H1 (cell line): ENCODE data around the gene TCF7. TPM values are rescaled to one million over a fixed set of nuclear protein-coding genes. Genes with fewer than 3 reads are reported as not detected.

Experiments used
- CTCF ChIA-PET: fragments of 300-600 bp; sonication (Branson Sonifier 250); formaldehyde crosslinking; loops from one replicate; lab custom pipeline; 2021; ENCODE audit not compliant: partially characterized antibody; lab: Charles Lee
- POLR2A ChIA-PET: fragments of 300-600 bp; sonication (Branson Sonifier 250); formaldehyde crosslinking; loops from one replicate; lab custom pipeline; 2021; ENCODE audit warnings: inconsistent platforms; ENCODE audit not compliant: partially characterized antibody; lab: Charles Lee
- DNase-seq, 2 experiments: peaks; one replicate each; pipeline versions ENCODE4 v3.0.0 to v3.0.0-alpha.2; 2010 to 2022; ENCODE audit warnings: low spot score in 2 of 2, low read depth in 1 of 2, mixed read lengths in 1 of 2
- FAIRE-seq: peaks from 2 replicates; lab custom pipeline; 2011; peaks lifted over from hg19 to GRCh38; lab: Jason Lieb, UNC
- H2AFZ ChIP-seq: 2 replicates; pipeline ENCODE4 v1.8.1; 2012; ENCODE audit warnings: low read length, inconsistent platforms
- H2AK5ac ChIP-seq: 2 replicates; pipeline ENCODE4 v1.6.1; 2013; ENCODE audit warnings: low read depth, low read length
- H2BK120ac ChIP-seq: replicated peaks from 2 replicates; pipeline ENCODE3; 2013; ENCODE audit warnings: low read depth, low read length, inconsistent platforms
- H2BK12ac ChIP-seq: 2 replicates; pipeline ENCODE4 v1.6.1; 2013; ENCODE audit warnings: low read depth, low read length
- H2BK15ac ChIP-seq: 2 replicates; pipeline ENCODE4 v1.6.1; 2013; ENCODE audit warnings: low read length
- H2BK20ac ChIP-seq: 2 replicates; pipeline ENCODE4 v1.6.1; 2013; ENCODE audit warnings: low read length
- H2BK5ac ChIP-seq: 2 replicates; pipeline ENCODE4 v1.6.1; 2013; ENCODE audit warnings: low read depth, low read length
- H3K14ac ChIP-seq: 2 replicates; pipeline ENCODE4 v1.6.1; 2013; ENCODE audit warnings: inconsistent platforms; ENCODE audit not compliant: insufficient read length
- H3K18ac ChIP-seq: 2 replicates; pipeline ENCODE4 v1.6.1; 2013; ENCODE audit warnings: low read length; ENCODE audit errors: extremely low read depth
- H3K23ac ChIP-seq: 2 replicates; pipeline ENCODE4 v1.6.1; 2013; ENCODE audit warnings: inconsistent platforms; ENCODE audit not compliant: insufficient read length
- H3K23me2 ChIP-seq: 2 replicates; pipeline ENCODE4 v1.6.1; 2013; ENCODE audit warnings: low read depth, low read length
- H3K27ac ChIP-seq: 2 replicates; pipeline ENCODE4 v1.6.1; 2011; ENCODE audit warnings: low read depth, low read length, inconsistent platforms
- H3K27me3 ChIP-seq, 4 experiments: replicated peaks in 1 of 4; 1 replicate in 1 of 4; 2 replicates in 3 of 4; pipeline versions ENCODE4 v1.6.1 to v1.8.1; 2011 to 2013; ENCODE audit warnings: low read length in 3 of 4, mild to moderate bottlenecking in 3 of 4, inconsistent platforms in 2 of 4, mixed read lengths in 2 of 4, moderate library complexity in 1 of 4; ENCODE audit not compliant: control insufficient read depth in 3 of 4, insufficient read depth in 3 of 4; ENCODE audit errors: extremely low read depth in 1 of 4
- H3K36me3 ChIP-seq, 4 experiments: 2 replicates each; pipeline versions ENCODE4 v1.6.1 to v1.8.1; 2011 to 2013; ENCODE audit warnings: mild to moderate bottlenecking in 4 of 4, low read length in 3 of 4, moderate library complexity in 2 of 4, control low read depth in 1 of 4, inconsistent platforms in 1 of 4; ENCODE audit not compliant: insufficient read depth in 4 of 4, control insufficient read depth in 2 of 4
- H3K4ac ChIP-seq: replicated peaks from 2 replicates; pipeline ENCODE3; 2013; ENCODE audit warnings: low read length, low read depth, mixed read lengths, inconsistent platforms; ENCODE audit not compliant: insufficient read length
- H3K4me1 ChIP-seq, 4 experiments: replicated peaks in 1 of 4; 1 replicate in 1 of 4; 2 replicates in 3 of 4; pipeline versions ENCODE4 v1.6.1 to v1.8.1; 2011 to 2013; ENCODE audit warnings: low read length in 3 of 4, inconsistent platforms in 2 of 4, mixed read lengths in 1 of 4; ENCODE audit not compliant: insufficient read depth in 4 of 4, control insufficient read depth in 3 of 4
- H3K4me2 ChIP-seq, 2 experiments: 2 replicates each; pipeline versions ENCODE4 v1.6.1 to v1.8.1; 2011 to 2013; ENCODE audit warnings: low read depth in 2 of 2, low read length in 2 of 2, control low read depth in 1 of 2, inconsistent platforms in 1 of 2, mild to moderate bottlenecking in 1 of 2; ENCODE audit not compliant: insufficient read depth in 1 of 2
- H3K4me3 ChIP-seq, 4 experiments: fragments of 200-600, 300-600 bp in 1 of 4; sonication (generic), shearing (Covaris generic), sonication (Bioruptor Twin) in 1 of 4; 2 replicates each; pipeline versions ENCODE4 v1.5.1 to v1.8.1; 2011 to 2016; ENCODE audit warnings: low read length in 4 of 4, low read depth in 3 of 4, control low read depth in 2 of 4, inconsistent platforms in 2 of 4, mild to moderate bottlenecking in 2 of 4, mixed read lengths in 1 of 4, moderate library complexity in 1 of 4; ENCODE audit not compliant: insufficient read depth in 2 of 4; ENCODE audit errors: extremely low read depth in 1 of 4
- H3K56ac ChIP-seq: replicated peaks from 2 replicates; pipeline ENCODE3; 2013; ENCODE audit warnings: low read depth, mild to moderate bottlenecking, mixed read lengths, low read length, inconsistent platforms; ENCODE audit not compliant: insufficient read length
- H3K79me1 ChIP-seq: 2 replicates; pipeline ENCODE4 v1.6.1; 2013; ENCODE audit warnings: low read depth, low read length, control low read depth
- H3K79me2 ChIP-seq, 2 experiments: 2 replicates each; pipeline versions ENCODE4 v1.6.1 to v1.8.1; 2012 to 2013; ENCODE audit warnings: low read length in 2 of 2, mild to moderate bottlenecking in 2 of 2, inconsistent platforms in 1 of 2; ENCODE audit not compliant: insufficient read depth in 2 of 2, control insufficient read depth in 1 of 2
- H3K9ac ChIP-seq, 4 experiments: replicated peaks in 1 of 4; 1 replicate in 1 of 4; 2 replicates in 3 of 4; pipeline versions ENCODE4 v1.6.1 to v1.8.1; 2011 to 2013; ENCODE audit warnings: low read depth in 3 of 4, low read length in 3 of 4, control low read depth in 2 of 4, mild to moderate bottlenecking in 2 of 4, moderate library complexity in 2 of 4, inconsistent platforms in 1 of 4; ENCODE audit errors: extremely low read depth in 1 of 4
- H3K9me3 ChIP-seq, 2 experiments: 2 replicates each; pipeline versions ENCODE4 v1.6.1 to v1.8.1; 2012 to 2013; ENCODE audit warnings: mild to moderate bottlenecking in 2 of 2, moderate library complexity in 2 of 2, control low read depth in 1 of 2, inconsistent platforms in 1 of 2, low read depth in 1 of 2, low read length in 1 of 2, mixed read lengths in 1 of 2; ENCODE audit not compliant: insufficient read depth in 2 of 2
- H4K20me1 ChIP-seq, 2 experiments: replicated peaks in 1 of 2; 2 replicates each; pipeline versions ENCODE3 to v1.8.1; 2011 to 2013; ENCODE audit warnings: inconsistent platforms in 2 of 2, low read length in 2 of 2, mild to moderate bottlenecking in 1 of 2; ENCODE audit not compliant: insufficient read depth in 2 of 2, control insufficient read depth in 1 of 2
- H4K5ac ChIP-seq: 2 replicates; pipeline ENCODE4 v1.6.1; 2013; ENCODE audit warnings: low read length, low read depth, mixed read lengths, inconsistent platforms; ENCODE audit not compliant: insufficient read length
- H4K8ac ChIP-seq: 2 replicates; pipeline ENCODE4 v1.8.0; 2013; ENCODE audit warnings: mild to moderate bottlenecking, moderate library complexity, low read length, inconsistent platforms; ENCODE audit not compliant: insufficient read depth; ENCODE audit errors: extremely low read depth
- H4K91ac ChIP-seq: replicated peaks from 2 replicates; pipeline ENCODE3; 2013; ENCODE audit warnings: low read length, mixed read lengths, inconsistent platforms; ENCODE audit not compliant: insufficient read length
- BACH1 ChIP-seq: IDR thresholded peaks from 2 replicates; pipeline ENCODE4 v1.6.1; 2012; ENCODE audit warnings: low read length, improper control_type of control experiment
- CBX8 ChIP-seq: fragments of 300-800, 300-1000 bp; sonication (generic); IDR thresholded peaks from 2 replicates; pipeline ENCODE4 v1.7.1; 2016; ENCODE audit warnings: low read depth, low read length, borderline replicate concordance
- CEBPB ChIP-seq: IDR thresholded peaks from 2 replicates; pipeline ENCODE4 v1.6.1; 2012; ENCODE audit warnings: low read depth, low read length
- CHD1 ChIP-seq: IDR thresholded peaks from 2 replicates; pipeline ENCODE4 v1.6.1; 2012; ENCODE audit warnings: low read depth, low read length, improper control_type of control experiment
- CREB1 ChIP-seq: IDR thresholded peaks from 2 replicates; pipeline ENCODE4 v1.6.1; 2012; ENCODE audit warnings: inconsistent platforms
- HDAC6 ChIP-seq: IDR thresholded peaks from one replicate; pipeline ENCODE4 v1.7.1; 2012; ENCODE audit warnings: low read depth, mild to moderate bottlenecking, inconsistent platforms, low read length, moderate library complexity
- KDM5A ChIP-seq: fragments of 200-600 bp; IDR thresholded peaks from 2 replicates; pipeline ENCODE4 v1.7.1; 2012; ENCODE audit warnings: mild to moderate bottlenecking, low read length, inconsistent platforms, mixed read lengths
- NANOG ChIP-seq: IDR thresholded peaks from 2 replicates; pipeline ENCODE4 v1.6.1; 2011; ENCODE audit warnings: low read length, low read depth, mild to moderate bottlenecking, inconsistent platforms; ENCODE audit not compliant: insufficient read depth, poor library complexity, severe bottlenecking
- POU5F1 ChIP-seq: IDR thresholded peaks from 2 replicates; pipeline ENCODE4 v1.6.1; 2011; ENCODE audit warnings: low read depth, mild to moderate bottlenecking, low read length, moderate library complexity
- SIRT6 ChIP-seq: IDR thresholded peaks from one replicate; pipeline ENCODE4 v1.7.1; 2012; ENCODE audit warnings: low read length, inconsistent platforms
- SP1 ChIP-seq: IDR thresholded peaks from 2 replicates; pipeline ENCODE4 v1.6.1; 2011; ENCODE audit warnings: low read depth, low read length
- TAF1 ChIP-seq: IDR thresholded peaks from 2 replicates; pipeline ENCODE4 v1.6.1; 2011; ENCODE audit warnings: mild to moderate bottlenecking, low read depth, low read length
- TCF12 ChIP-seq: IDR thresholded peaks from 2 replicates; pipeline ENCODE4 v1.6.1; 2011; ENCODE audit warnings: low read depth, mild to moderate bottlenecking, low read length
- YY1 ChIP-seq: IDR thresholded peaks from 2 replicates; pipeline ENCODE4 v1.6.1; 2011; ENCODE audit warnings: low read depth, mild to moderate bottlenecking, low read length
- ZNF274 ChIP-seq: IDR thresholded peaks from 2 replicates; pipeline ENCODE4 v1.7.0; 2012; ENCODE audit warnings: low read length, borderline replicate concordance; ENCODE audit errors: extremely low read depth
- WGBS, 2 experiments: shearing (Covaris generic) in 1 of 2; methylation state at CpG; one replicate each; pipeline versions ENCODE4 v1.1.6 to v1.1.7; 2013 to 2015; ENCODE audit warnings: low lambda C conversion rate in 2 of 2, mixed read lengths in 2 of 2, inconsistent platforms in 1 of 2, low coverage in 1 of 2, missing lambda C conversion rate in 1 of 2; ENCODE audit not compliant: insufficient replicate concordance in 2 of 2, insufficient coverage in 1 of 2, insufficient read length in 1 of 2; ENCODE audit errors: extremely low coverage in 1 of 2, missing lambda C conversion rate in 1 of 2; 5-methylcytosine and 5-hydroxymethylcytosine counted together
- polyA plus RNA-seq, 7 experiments: library from polyadenylated mRNA; depleted of rRNA in 3 of 7; stranded (reverse) in 5 of 7; unstranded in 2 of 7; fragments of >200 nt in 5 of 7; fragments of 200-250 nt in 2 of 7; gene quantifications; 1 replicate in 5 of 7; 2 replicates in 1 of 7; 4 replicates in 1 of 7; pipeline versions ENCODE4 v1.2.1 to v1.2.3, GENCODE V29; 2011 to 2013; ENCODE audit warnings: missing spikeins in 2 of 7, mixed read lengths in 2 of 7
- total RNA-seq: library from RNA; stranded (reverse); fragmentation: NEBNext Ultra II Directional; extraction: Animal tissue kit (Norgen Biotek cat#: 25700); gene quantifications from 2 replicates; pipeline ENCODE4 v1.2.1, GENCODE V29; 2021

Gene TCF7
- total and polyA plus RNA-seq, 2 of the 8 experiments (the other 6 are each of a cell fraction or from before 2014, with no cell fraction given): 4.7 to 8.5 TPM

- no peak overlapping the region; the same call in 1 of the 2 replicates for H2BK15ac ChIP-seq
- no peak overlapping the region for H3K9ac ChIP-seq
- no peaks in the 10 kb centered on the region; a peak in 1 of 8 replicates for H3K36me3 ChIP-seq
- no peak overlapping the region for H3K14ac ChIP-seq
- FAIRE-seq: no peak
- no peaks in the 10 kb centered on the region for H3K79me1 ChIP-seq
- no peak overlapping the region for H4K5ac ChIP-seq
- H3K4ac ChIP-seq: no peak overlapping the region
- peak overlapping the region; percentile 56 to 77 for H3K4me2 ChIP-seq
- no peak overlapping the region for H4K8ac ChIP-seq
- ChIA-PET CTCF (interaction anchor here (0.6 to 4.0 kb wide), 10 partner anchors 13 to 345 kb away, joined by 3 to 34 read pairs (median 4); no protein-coding TSS in a partner anchor), POLR2A (interaction anchor here (1.0 kb wide), 1 partner anchor 104 kb away, joined by 3 read pairs; no protein-coding TSS in a partner anchor)
- H3K27ac ChIP-seq: no peak overlapping the region
- H2BK12ac ChIP-seq: peak overlapping the region; percentile 71; the same call in 1 of the 2 replicates
- H4K20me1 ChIP-seq: no peaks in the 10 kb centered on the region
- peak overlapping the region; percentile 40; the same call in 1 of the 2 replicates for H3K18ac ChIP-seq
- H3K79me2 ChIP-seq: no peaks in the 10 kb centered on the region
- H3K23ac ChIP-seq: no peak overlapping the region
- no peak overlapping the region for H2BK120ac ChIP-seq
- H3K4me3 ChIP-seq: peak overlapping the region; percentile 14 to 57 (median 46); a peak in 6 of 8 replicates
- H3K56ac ChIP-seq: no peak overlapping the region
- DNase-seq: no peak
- no peaks in the 10 kb centered on the region for H3K9me3 ChIP-seq
- no peak overlapping the region for H2AFZ ChIP-seq
- H3K4me1 ChIP-seq: peaks cover 0 to 7% (median 2%) of the 10 kb centered on the region in 4 experiments; a peak in 4 of 7 replicates
- peak overlapping the region; percentile 37; the same call in 1 of the 2 replicates for H2BK20ac ChIP-seq
- H4K91ac ChIP-seq: no peak overlapping the region
- H3K23me2 ChIP-seq: peaks cover 6% of the 10 kb centered on the region; the same call in 1 of the 2 replicates
- peaks cover 0 to 8% (median 3%) of the 10 kb centered on the region in 4 experiments; a peak in 4 of 7 replicates for H3K27me3 ChIP-seq
- WGBS, 2 experiments: 77% methylated on average over 7 of the region's 7 CpGs; no CpG with 5 or more reads in 1 of the 2 experiments
- H2AK5ac ChIP-seq: no peak overlapping the region
- peak overlapping the region; percentile 61; the same call in 1 of the 2 replicates for H2BK5ac ChIP-seq
- no peak for TF ChIP-seq HDAC6
- TF ChIP-seq CHD1: no peak
- TF ChIP-seq TCF12: no peak
- TF ChIP-seq TAF1: no peak
- TF ChIP-seq SIRT6: no peak
- no peak for TF ChIP-seq CEBPB
- TF ChIP-seq SP1: no peak
- no peak for TF ChIP-seq KDM5A
- no peak for TF ChIP-seq YY1
- TF ChIP-seq ZNF274: no peak
- TF ChIP-seq CBX8: no peak
- no peak for TF ChIP-seq BACH1
- TF ChIP-seq POU5F1: no peak
- no peak for TF ChIP-seq NANOG
- no peak for TF ChIP-seq CREB1
These were observed 42.8 kb upstream of the TCF7 start for GRCh38 chr5:134071614-134072207.
